Suprapubic skin (tissue), 3 donors: ENCODE measurements around the gene ABHD5.

Experiments used
- POLR2A ChIP-seq, 2 donors: fragments of 450-650 bp; IDR thresholded peaks; one replicate each; pipeline ENCODE4 v1.6.1; 2017; ENCODE audit warnings: antibody characterized with exemption in 2 of 2, mild to moderate bottlenecking in 2 of 2, moderate library complexity in 2 of 2
- TF ChIP-seq, protein P1 (sequence below), 2 donors: fragments of 200-600 bp in 1 of 2; fragments of 450-650 bp in 1 of 2; sonication (generic) in 1 of 2; IDR thresholded peaks; one replicate each; pipeline ENCODE4 v1.5.1; 2016 to 2019; ENCODE audit warnings: antibody characterized with exemption in 2 of 2, mild to moderate bottlenecking in 1 of 2, moderate library complexity in 1 of 2

DNA sequence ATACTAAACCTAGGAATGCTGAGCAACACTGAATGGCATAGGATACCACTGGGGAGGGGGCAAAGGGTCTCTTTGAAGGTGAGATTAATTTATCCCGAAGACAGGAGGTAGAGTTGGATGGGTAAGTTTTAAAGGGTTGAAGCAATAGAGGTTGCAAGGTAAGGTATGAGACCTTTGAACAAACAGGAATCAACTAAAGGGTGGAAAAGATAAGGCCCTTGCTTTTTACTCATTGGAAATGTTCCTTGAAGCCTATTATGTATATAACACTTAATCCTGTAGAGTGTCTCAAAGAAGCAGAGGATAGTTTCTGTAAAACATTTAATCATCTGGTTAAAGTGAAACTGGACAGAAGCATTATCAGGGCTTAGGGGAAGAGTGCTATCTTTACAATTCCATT, 5.7 kb downstream of the ABHD5 start:
- TF ChIP-seq, protein P1, sequence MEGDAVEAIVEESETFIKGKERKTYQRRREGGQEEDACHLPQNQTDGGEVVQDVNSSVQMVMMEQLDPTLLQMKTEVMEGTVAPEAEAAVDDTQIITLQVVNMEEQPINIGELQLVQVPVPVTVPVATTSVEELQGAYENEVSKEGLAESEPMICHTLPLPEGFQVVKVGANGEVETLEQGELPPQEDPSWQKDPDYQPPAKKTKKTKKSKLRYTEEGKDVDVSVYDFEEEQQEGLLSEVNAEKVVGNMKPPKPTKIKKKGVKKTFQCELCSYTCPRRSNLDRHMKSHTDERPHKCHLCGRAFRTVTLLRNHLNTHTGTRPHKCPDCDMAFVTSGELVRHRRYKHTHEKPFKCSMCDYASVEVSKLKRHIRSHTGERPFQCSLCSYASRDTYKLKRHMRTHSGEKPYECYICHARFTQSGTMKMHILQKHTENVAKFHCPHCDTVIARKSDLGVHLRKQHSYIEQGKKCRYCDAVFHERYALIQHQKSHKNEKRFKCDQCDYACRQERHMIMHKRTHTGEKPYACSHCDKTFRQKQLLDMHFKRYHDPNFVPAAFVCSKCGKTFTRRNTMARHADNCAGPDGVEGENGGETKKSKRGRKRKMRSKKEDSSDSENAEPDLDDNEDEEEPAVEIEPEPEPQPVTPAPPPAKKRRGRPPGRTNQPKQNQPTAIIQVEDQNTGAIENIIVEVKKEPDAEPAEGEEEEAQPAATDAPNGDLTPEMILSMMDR (IDR thresholded peaks at IDR 0.05), result no peak
- TF ChIP-seq POLR2A (IDR thresholded peaks at IDR 0.05), result no peak
